Measurements from ENCODE around the gene MKLN1.

Gene MKLN1

DNA sequence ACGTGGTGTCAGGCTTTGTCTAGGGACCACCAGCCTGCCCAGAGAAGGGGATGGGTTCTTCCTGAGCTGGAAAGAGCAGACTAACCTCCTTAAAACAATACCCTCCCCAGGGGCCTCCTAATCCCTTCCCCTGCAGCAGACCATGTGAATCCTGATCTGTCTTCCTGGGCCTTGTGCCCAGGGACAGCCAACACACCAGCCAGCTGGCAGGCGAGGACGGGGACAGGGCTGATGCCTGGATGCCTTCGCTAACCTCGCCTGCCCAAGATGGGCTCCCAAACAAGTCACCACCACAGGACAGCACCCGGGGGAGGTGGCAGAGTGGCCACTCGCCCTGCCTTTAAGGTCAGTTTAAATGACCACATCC, 211.1 kb downstream of the MKLN1 start:
- peak overlapping the region in 1 of 2 donors; percentile 35 for H3K27ac ChIP-seq
- DNase-seq (ENCODE audit: low spot score) = no peak
- TF ChIP-seq, protein P1, sequence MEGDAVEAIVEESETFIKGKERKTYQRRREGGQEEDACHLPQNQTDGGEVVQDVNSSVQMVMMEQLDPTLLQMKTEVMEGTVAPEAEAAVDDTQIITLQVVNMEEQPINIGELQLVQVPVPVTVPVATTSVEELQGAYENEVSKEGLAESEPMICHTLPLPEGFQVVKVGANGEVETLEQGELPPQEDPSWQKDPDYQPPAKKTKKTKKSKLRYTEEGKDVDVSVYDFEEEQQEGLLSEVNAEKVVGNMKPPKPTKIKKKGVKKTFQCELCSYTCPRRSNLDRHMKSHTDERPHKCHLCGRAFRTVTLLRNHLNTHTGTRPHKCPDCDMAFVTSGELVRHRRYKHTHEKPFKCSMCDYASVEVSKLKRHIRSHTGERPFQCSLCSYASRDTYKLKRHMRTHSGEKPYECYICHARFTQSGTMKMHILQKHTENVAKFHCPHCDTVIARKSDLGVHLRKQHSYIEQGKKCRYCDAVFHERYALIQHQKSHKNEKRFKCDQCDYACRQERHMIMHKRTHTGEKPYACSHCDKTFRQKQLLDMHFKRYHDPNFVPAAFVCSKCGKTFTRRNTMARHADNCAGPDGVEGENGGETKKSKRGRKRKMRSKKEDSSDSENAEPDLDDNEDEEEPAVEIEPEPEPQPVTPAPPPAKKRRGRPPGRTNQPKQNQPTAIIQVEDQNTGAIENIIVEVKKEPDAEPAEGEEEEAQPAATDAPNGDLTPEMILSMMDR (IDR thresholded peaks at IDR 0.05) = no peak
- H3K4me3 ChIP-seq = no peak overlapping the region

GRCh38 chr7:131540491-131541162, 213.0 kb downstream of the MKLN1 start:
- Histone ChIP-seq H3K4me3 (no peak overlapping the region), H3K27ac (peak overlapping the region in 1 of 2 donors; percentile 66)
- TF ChIP-seq, protein P1 (IDR thresholded peaks at IDR 0.05) = no peak
- no peak for DNase-seq (ENCODE audit: low spot score)

GRCh38 chr7:131543298-131543697, 215.6 kb downstream of the MKLN1 start:
- no peak overlapping the region for H3K4me3 ChIP-seq
- TF ChIP-seq, protein P1 (IDR thresholded peaks at IDR 0.05) = no peak
- no peak for DNase-seq (ENCODE audit: low spot score)
- H3K27ac ChIP-seq = no peak overlapping the region

- Histone ChIP-seq H3K4me3 (no peak overlapping the region), H3K27ac (peak overlapping the region in 1 of 2 donors; percentile 17)
- no peak for DNase-seq (ENCODE audit: low spot score)
- TF ChIP-seq, protein P1 (IDR thresholded peaks at IDR 0.05) = no peak
Observed at GRCh38 chr7:131544021-131544420, 216.3 kb downstream of the MKLN1 start.

DNA sequence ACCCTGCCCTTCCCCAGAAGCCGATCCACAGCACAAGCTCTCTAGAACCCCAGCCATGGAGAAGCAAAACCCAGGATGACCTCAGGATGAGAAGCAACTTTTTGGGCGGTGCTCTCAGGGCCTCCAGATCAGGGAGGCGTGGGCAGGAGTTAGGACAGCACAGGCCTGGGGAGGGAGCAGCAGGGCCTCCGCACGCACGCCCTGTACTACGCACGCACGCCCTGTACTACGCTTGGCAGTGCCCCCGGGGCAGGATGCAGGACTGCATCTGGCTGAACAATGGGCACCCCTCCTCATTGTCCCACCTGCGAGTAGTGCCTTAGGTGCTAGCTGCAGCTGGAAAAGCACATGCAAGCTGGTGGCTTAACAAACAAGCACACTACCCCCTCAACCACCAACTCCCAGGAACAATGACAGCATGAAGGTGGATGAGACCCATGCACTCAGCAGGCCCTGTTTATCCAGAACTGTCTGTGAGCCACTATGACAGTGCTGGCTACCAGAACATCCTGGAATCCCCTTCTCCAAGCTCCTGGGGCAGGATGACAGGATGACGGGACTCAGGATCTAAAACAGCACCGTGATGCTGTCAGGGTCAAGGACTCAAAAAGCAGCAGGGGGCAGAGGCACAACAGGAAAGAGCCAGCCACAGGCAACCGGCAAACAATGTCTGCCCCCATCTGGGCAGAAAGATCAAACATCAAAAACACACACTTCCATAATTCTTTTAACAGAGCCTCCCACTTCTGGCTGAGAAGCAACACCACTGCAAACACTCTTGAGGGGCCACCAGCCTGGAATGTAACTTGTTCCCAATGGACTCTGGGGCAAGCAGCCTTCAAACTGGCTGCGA, 217.0 kb downstream of the MKLN1 start:
- DNase-seq (ENCODE audit: low spot score) = no peak
- peak overlapping the region in 1 of 2 donors; percentile 17 for H3K27ac ChIP-seq
- TF ChIP-seq, protein P1 (IDR thresholded peaks at IDR 0.05) = no peak
- H3K4me3 ChIP-seq = no peak overlapping the region

GRCh38 chr7:131546126-131546525, 218.4 kb downstream of the MKLN1 start:
- TF ChIP-seq, protein P1 (IDR thresholded peaks at IDR 0.05) = no peak
- Histone ChIP-seq H3K4me3 (no peak overlapping the region), H3K27ac (no peak overlapping the region)
- DNase-seq (ENCODE audit: low spot score) = no peak
